ENCODE measurements around the gene ORAI1. TPM values are rescaled to one million over a fixed set of nuclear protein-coding genes. Genes with fewer than 3 reads are reported as not detected.

The ORAI1 gene
- total RNA-seq, 4 donors from 2014 or later, result 7.5 to 9.1 (median 8.2) TPM

GRCh38 chr12:121688966-121689365 is 62.6 kb downstream of the ORAI1 start:
- intact Hi-C loops (cut with DNase I; ENCODE audit: low total_unique reads) (no loop called here), in situ Hi-C loops (cut with MboI; ENCODE audit: low pct_ligation_motif_present in 1 of 4, low pct_unique_long_range_greater_than_20kb in 1 of 4, low sequenced_read_pairs in 3 of 4) (loop anchor here in 1 of 4 donors (10.0 kb wide), 1 partner anchor 194 kb away; no protein-coding TSS in a partner anchor)
- no peak for DNase-seq
- Histone ChIP-seq H3K4me1 (peaks cover 0 to 14% (median 8%) of the 10 kb centered on the region in 4 donors), H3K36me3 (no peaks in the 10 kb centered on the region), H3K9me3 (no peaks in the 10 kb centered on the region), H3K4me3 (no peak overlapping the region), H3K27me3 (no peaks in the 10 kb centered on the region), H3K27ac (no peak overlapping the region)
- TF ChIP-seq POLR2A (IDR thresholded peaks at IDR 0.05) (no peak), EP300 (IDR thresholded peaks at IDR 0.05; ENCODE audit: low read depth) (no peak), POLR2AphosphoS5 (IDR thresholded peaks at IDR 0.05) (no peak), CTCF (IDR thresholded peaks at IDR 0.05) (no peak)
- 88 to 93% methylated on average over 2 to 3 of the region's 3 CpGs for WGBS, 2 donors (ENCODE audit: low coverage in 1 of 2)

GRCh38 chr12:121689430-121689829 is 63.1 kb downstream of the ORAI1 start:
- intact Hi-C loops (cut with DNase I; ENCODE audit: low total_unique reads) (no loop called here), in situ Hi-C loops (cut with MboI; ENCODE audit: low pct_ligation_motif_present in 1 of 4, low pct_unique_long_range_greater_than_20kb in 1 of 4, low sequenced_read_pairs in 3 of 4) (loop anchor here in 1 of 4 donors (10.0 kb wide), 1 partner anchor 195 kb away; no protein-coding TSS in a partner anchor)
- DNase-seq, result no peak
- H3K9me3 ChIP-seq, result no peaks in the 10 kb centered on the region
- H3K27ac ChIP-seq, result no peak overlapping the region
- whole genome bisulfite sequencing, 2 donors (ENCODE audit: low coverage in 1 of 2), result 98 to 100% methylated on average over 2 of the region's 2 CpGs
- no peaks in the 10 kb centered on the region for H3K36me3 ChIP-seq
- H3K27me3 ChIP-seq, result no peaks in the 10 kb centered on the region
- H3K4me3 ChIP-seq, result no peak overlapping the region
- H3K4me1 ChIP-seq, result peaks cover 0 to 14% (median 8%) of the 10 kb centered on the region in 4 donors
- no peak for TF ChIP-seq POLR2AphosphoS5 (IDR thresholded peaks at IDR 0.05)
- TF ChIP-seq EP300 (IDR thresholded peaks at IDR 0.05; ENCODE audit: low read depth), result no peak
- no peak for TF ChIP-seq POLR2A (IDR thresholded peaks at IDR 0.05)
- TF ChIP-seq CTCF (IDR thresholded peaks at IDR 0.05), result no peak

Small RNA genes within 50 kb of the gene (small RNA-seq; reads per million reads assigned to genes)
- gene RNU6-1004P, result 0 reads per million in 4 donors

Other genes with a start within 250 kb of the ORAI1 start
- 10 to 100 TPM; 46.8 to 63.2 (median 49.8) TPM for gene RNF34, start 226.4 kb upstream of the ORAI1 start, total RNA-seq
- 10 to 100 TPM in 3 of 4 donors, 1 to 10 TPM in 1; 7.2 to 39.3 (median 15.2) TPM for gene KDM2B, start 45.5 kb upstream of the ORAI1 start, total RNA-seq
- under 1 TPM in 1 of 4 donors, not detected in 3; 0.48 TPM for gene MORN3, start 43.1 kb downstream of the ORAI1 start, total RNA-seq
- 10 to 100 TPM in 1 of 4 donors, 1 to 10 TPM in 3; 1.9 to 19.9 (median 4.5) TPM for gene TMEM120B, start 86.2 kb downstream of the ORAI1 start, total RNA-seq
- gene RHOF, start 167.2 kb downstream of the ORAI1 start, total RNA-seq, result 100 to 1,000 TPM in 3 of 4 donors, 10 to 100 TPM in 1; 14.9 to 251 (median 150) TPM
- 10 to 100 TPM; 13.4 to 39.6 (median 15.2) TPM for gene SETD1B, start 177.5 kb downstream of the ORAI1 start, total RNA-seq
- gene HPD, start 232.3 kb downstream of the ORAI1 start, total RNA-seq, result under 1 TPM in 1 of 4 donors, not detected in 3; 0.41 TPM